DOHH2 (cell line): Measurements from ENCODE around the gene EMP1.

ENCODE experiments used
- H3F3A ChIP-seq: fragments of 200-600 bp; sonication (generic), shearing (Covaris generic); 2 replicates; pipeline ENCODE4 v1.6.0; 2016; ENCODE audit warnings: antibody characterized with exemption, mild to moderate bottlenecking; ENCODE audit not compliant: control insufficient read depth, insufficient read depth
- H3K27ac ChIP-seq: fragments of 200-600 bp; sonication (generic); 2 replicates; pipeline ENCODE4 v1.5.1; 2014; ENCODE audit warnings: low read depth, mild to moderate bottlenecking, low read length, moderate library complexity
- H3K27me3 ChIP-seq: fragments of 200-600 bp; sonication (generic); 2 replicates; pipeline ENCODE4 v1.6.1; 2014; ENCODE audit warnings: mild to moderate bottlenecking, low read length, mixed read lengths; ENCODE audit not compliant: control insufficient read depth
- H3K36me3 ChIP-seq: fragments of 200-600 bp; sonication (generic); 2 replicates; pipeline ENCODE4 v1.6.1; 2014; ENCODE audit warnings: mild to moderate bottlenecking, low read length, moderate library complexity, mixed read lengths; ENCODE audit not compliant: control insufficient read depth
- H3K4me1 ChIP-seq: fragments of 200-600 bp; sonication (generic); 2 replicates; pipeline ENCODE4 v1.6.1; 2014; ENCODE audit warnings: mild to moderate bottlenecking, low read length, mixed read lengths; ENCODE audit not compliant: control insufficient read depth
- H3K4me2 ChIP-seq: fragments of 200-600 bp; sonication (generic); 2 replicates; pipeline ENCODE4 v1.6.0; 2014; ENCODE audit warnings: mild to moderate bottlenecking, low read length, moderate library complexity
- H3K4me3 ChIP-seq: fragments of 200-600 bp; sonication (generic); 2 replicates; pipeline ENCODE4 v1.5.1; 2014; ENCODE audit warnings: mild to moderate bottlenecking, low read length, mixed read lengths
- H3K79me2 ChIP-seq: fragments of 200-600 bp; sonication (generic); 2 replicates; pipeline ENCODE4 v1.6.1; 2014; ENCODE audit warnings: mild to moderate bottlenecking, low read length, mixed read lengths; ENCODE audit not compliant: control insufficient read depth
- H3K9me2 ChIP-seq: fragments of 200-600 bp; sonication (generic); replicated peaks from 2 replicates; pipeline ENCODE4 v1.6.1; 2014; ENCODE audit warnings: mild to moderate bottlenecking, low read length, mixed read lengths; ENCODE audit not compliant: control insufficient read depth
- H3K9me3 ChIP-seq: fragments of 200-600 bp; sonication (generic); 2 replicates; pipeline ENCODE4 v1.6.1; 2014; ENCODE audit warnings: antibody characterized with exemption, low read length, mixed read lengths; ENCODE audit not compliant: control insufficient read depth, insufficient read depth
- H4K20me1 ChIP-seq: fragments of 200-600 bp; sonication (generic); 2 replicates; pipeline ENCODE4 v1.6.0; 2014; ENCODE audit warnings: low read depth, mild to moderate bottlenecking, antibody characterized with exemption, low read length, moderate library complexity; ENCODE audit not compliant: control insufficient read depth, insufficient read depth
- EZH2phosphoT487 ChIP-seq: fragments of 200-600 bp; sonication (generic); IDR thresholded peaks from 2 replicates; pipeline ENCODE4 v1.6.1; 2017; ENCODE audit warnings: borderline replicate concordance, mild to moderate bottlenecking, antibody characterized with exemption, low read length, moderate library complexity, mixed read lengths
- TF ChIP-seq, protein P1 (sequence below): fragments of 200-600 bp; sonication (generic); IDR thresholded peaks from one replicate; pipeline ENCODE4 v1.5.1; 2014; ENCODE audit warnings: antibody characterized with exemption, mild to moderate bottlenecking, low read depth, low read length; ENCODE audit not compliant: poor library complexity, severe bottlenecking

EMP1 gene

DNA sequence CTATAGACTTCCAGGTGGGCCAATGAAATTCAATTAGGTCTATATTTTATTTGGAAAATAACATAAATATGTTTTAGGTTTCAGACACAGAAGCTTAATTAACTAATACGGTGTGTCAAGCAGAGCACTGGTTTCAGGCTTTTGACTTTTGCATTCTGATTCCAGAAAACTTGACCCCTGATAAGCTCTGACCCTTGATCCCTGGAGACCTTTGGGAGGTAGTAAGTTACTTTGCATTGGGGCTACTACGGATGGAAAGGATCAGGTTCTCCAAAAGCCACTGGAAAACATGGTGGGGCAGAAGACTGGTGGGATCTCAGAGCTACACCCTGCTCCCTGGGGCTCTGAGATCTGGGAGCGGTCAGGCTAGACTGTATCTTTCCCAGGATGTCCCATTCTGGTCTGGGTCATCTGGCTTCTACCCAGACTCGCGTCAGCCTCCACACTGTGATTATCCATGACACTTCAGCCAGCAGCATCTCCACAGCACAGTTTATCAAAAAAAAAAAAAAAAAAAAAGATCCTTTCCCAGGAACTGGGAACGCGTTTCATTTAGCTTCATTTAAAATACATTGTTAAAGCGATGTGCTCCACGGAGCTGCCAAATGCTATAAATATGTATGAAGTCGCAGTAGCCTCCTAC, 17.8 kb upstream of the EMP1 start:
- Histone ChIP-seq H3K4me3 (no peak overlapping the region), H3K9me3 (no peaks in the 10 kb centered on the region), H3K36me3 (no peaks in the 10 kb centered on the region), H3F3A (no peaks in the 10 kb centered on the region), H3K27ac (no peak overlapping the region), H3K79me2 (no peaks in the 10 kb centered on the region), H3K27me3 (peaks cover 2% of the 10 kb centered on the region; the same call in 1 of the 2 replicates), H3K4me1 (no peaks in the 10 kb centered on the region), H3K4me2 (no peak overlapping the region), H3K9me2 (no peaks in the 10 kb centered on the region), H4K20me1 (no peaks in the 10 kb centered on the region)
- TF ChIP-seq EZH2phosphoT487: no peak
- TF ChIP-seq, protein P1, sequence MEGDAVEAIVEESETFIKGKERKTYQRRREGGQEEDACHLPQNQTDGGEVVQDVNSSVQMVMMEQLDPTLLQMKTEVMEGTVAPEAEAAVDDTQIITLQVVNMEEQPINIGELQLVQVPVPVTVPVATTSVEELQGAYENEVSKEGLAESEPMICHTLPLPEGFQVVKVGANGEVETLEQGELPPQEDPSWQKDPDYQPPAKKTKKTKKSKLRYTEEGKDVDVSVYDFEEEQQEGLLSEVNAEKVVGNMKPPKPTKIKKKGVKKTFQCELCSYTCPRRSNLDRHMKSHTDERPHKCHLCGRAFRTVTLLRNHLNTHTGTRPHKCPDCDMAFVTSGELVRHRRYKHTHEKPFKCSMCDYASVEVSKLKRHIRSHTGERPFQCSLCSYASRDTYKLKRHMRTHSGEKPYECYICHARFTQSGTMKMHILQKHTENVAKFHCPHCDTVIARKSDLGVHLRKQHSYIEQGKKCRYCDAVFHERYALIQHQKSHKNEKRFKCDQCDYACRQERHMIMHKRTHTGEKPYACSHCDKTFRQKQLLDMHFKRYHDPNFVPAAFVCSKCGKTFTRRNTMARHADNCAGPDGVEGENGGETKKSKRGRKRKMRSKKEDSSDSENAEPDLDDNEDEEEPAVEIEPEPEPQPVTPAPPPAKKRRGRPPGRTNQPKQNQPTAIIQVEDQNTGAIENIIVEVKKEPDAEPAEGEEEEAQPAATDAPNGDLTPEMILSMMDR: no peak

DNA sequence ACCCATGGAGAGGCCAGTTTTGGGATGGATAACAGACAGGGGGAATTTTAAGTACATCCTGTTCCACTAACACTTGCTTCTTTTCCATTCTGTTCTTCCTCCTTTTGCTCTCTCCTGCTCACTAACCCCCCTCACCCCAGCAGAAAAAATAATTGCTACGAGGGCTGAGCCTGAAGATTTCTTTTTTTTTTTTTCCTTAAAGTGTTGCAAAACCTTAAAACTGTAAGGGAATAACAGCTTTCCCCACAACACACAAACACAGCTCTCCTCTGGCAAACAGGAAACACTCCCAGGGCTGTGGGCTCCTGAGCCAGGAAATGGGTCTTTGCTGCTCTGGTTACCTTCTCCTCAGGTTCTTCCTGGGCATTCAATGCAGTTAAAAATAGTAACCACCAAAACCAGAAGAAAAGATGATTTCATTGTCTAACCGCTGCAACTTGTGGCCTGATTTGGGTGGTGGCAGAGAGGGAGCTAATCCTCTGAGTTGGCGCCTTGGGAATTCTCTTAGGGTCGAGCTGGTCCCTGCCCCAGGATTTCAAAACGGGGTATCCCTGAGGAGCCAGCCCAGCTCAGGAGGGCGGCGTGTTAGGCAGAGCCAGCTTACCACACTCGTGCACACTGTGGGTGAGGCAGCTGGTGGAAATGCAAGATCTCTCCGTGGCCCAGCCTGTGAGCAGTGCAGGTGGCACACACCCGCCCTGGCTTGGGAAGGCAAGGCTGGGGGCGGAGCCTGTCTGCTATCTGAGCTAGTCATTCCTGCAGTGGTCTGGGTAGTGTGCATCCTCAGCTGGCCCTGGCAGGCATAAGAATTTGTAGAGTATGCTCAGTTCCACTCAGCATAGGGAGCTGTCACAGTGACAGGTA, 17.1 kb upstream of the EMP1 start:
- H3K27ac ChIP-seq: no peak overlapping the region
- H3K4me1 ChIP-seq: no peaks in the 10 kb centered on the region
- H3F3A ChIP-seq: no peaks in the 10 kb centered on the region
- no peak for TF ChIP-seq EZH2phosphoT487
- TF ChIP-seq, protein P1: no peak
- H3K79me2 ChIP-seq: no peaks in the 10 kb centered on the region
- no peak overlapping the region for H3K4me2 ChIP-seq
- H3K27me3 ChIP-seq: peaks cover 2% of the 10 kb centered on the region; the same call in 1 of the 2 replicates
- no peak overlapping the region for H3K4me3 ChIP-seq
- no peaks in the 10 kb centered on the region for H4K20me1 ChIP-seq
- H3K9me2 ChIP-seq: no peaks in the 10 kb centered on the region
- no peaks in the 10 kb centered on the region for H3K9me3 ChIP-seq
- H3K36me3 ChIP-seq: no peaks in the 10 kb centered on the region

DNA sequence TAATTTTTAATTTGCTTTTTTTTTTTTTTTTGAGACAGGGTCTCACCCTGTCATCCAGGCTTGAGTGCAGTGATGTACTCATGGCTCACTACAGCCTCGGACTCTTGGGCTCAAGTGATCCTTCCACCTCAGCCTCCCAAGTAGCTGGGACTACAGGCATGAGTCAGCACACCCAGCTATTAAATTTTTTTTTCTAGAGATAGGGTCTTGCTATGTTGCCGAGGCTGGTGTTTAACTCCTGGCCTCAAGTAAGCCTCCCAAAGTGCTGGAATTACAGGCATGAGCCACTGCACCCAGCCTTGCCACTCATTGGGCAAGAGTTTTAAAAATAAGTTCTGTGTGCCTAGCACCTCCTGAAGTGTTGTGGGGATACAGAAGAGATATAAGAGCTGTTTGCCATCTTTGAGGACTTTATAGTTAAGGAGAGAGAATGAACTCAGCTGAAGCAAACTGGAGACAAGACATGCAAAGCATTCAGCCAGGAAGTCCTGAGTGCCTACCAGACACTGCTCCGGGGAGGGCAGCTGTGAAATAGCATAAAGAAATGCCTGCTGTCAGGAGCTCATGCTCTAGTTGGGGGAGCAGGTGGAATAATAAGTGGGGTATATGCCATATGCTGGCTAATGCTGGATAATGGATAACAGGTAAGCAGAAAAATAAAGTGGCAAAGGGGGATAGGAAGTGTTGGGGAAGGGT, 15.0 kb upstream of the EMP1 start:
- Histone ChIP-seq H3K4me2 (no peak overlapping the region), H3K9me2 (no peaks in the 10 kb centered on the region), H3K9me3 (no peaks in the 10 kb centered on the region), H3K27ac (no peak overlapping the region), H3F3A (no peaks in the 10 kb centered on the region), H4K20me1 (no peaks in the 10 kb centered on the region), H3K4me1 (no peaks in the 10 kb centered on the region), H3K27me3 (peaks cover 2% of the 10 kb centered on the region; the same call in 1 of the 2 replicates), H3K79me2 (no peaks in the 10 kb centered on the region), H3K36me3 (no peaks in the 10 kb centered on the region), H3K4me3 (no peak overlapping the region)
- TF ChIP-seq, protein P1: no peak
- no peak for TF ChIP-seq EZH2phosphoT487
